Calu3 (cell line): ENCODE measurements around the gene GLI3. TPM values are rescaled to one million over a fixed set of nuclear protein-coding genes. Genes with fewer than 3 reads are reported as not detected.

ENCODE experiments used
- BruUV-seq: library from RNA; stranded (reverse); fragments of 400-500 nt; replicated peaks from 2 replicates; lab custom pipeline; 2021; lab: Mats Ljungman, UMichigan
- CTCF ChIA-PET: fragments of 300-600 bp; sonication (Branson Sonifier 250); formaldehyde crosslinking; loops from one replicate; lab custom pipeline; 2022; ENCODE audit warnings: antibody characterized with exemption; lab: Charles Lee
- DNase-seq: peaks from one replicate; pipeline ENCODE4 v3.0.0; 2022
- H3K27ac Mint-ChIP-seq: one replicate; pipeline ENCODE4 v1.8.0; 2022; ENCODE audit warnings: mixed read lengths; ENCODE audit not compliant: unreplicated experiment
- H3K27me3 Mint-ChIP-seq: one replicate; pipeline ENCODE4 v1.8.0; 2022; ENCODE audit warnings: mixed read lengths; ENCODE audit not compliant: unreplicated experiment
- H3K36me3 Mint-ChIP-seq: one replicate; pipeline ENCODE4 v1.8.0; 2022; ENCODE audit warnings: mild to moderate bottlenecking, moderate library complexity, mixed read lengths; ENCODE audit not compliant: insufficient read depth, unreplicated experiment
- H3K4me1 Mint-ChIP-seq: one replicate; pipeline ENCODE4 v1.8.0; 2022; ENCODE audit warnings: mild to moderate bottlenecking, low read depth, mixed read lengths; ENCODE audit not compliant: unreplicated experiment
- H3K4me3 Mint-ChIP-seq: one replicate; pipeline ENCODE4 v1.8.0; 2022; ENCODE audit warnings: mild to moderate bottlenecking, low read depth, moderate library complexity, mixed read lengths; ENCODE audit not compliant: unreplicated experiment
- H3K9me3 Mint-ChIP-seq: one replicate; pipeline ENCODE4 v1.8.0; 2022; ENCODE audit warnings: low read depth, mixed read lengths; ENCODE audit not compliant: unreplicated experiment
- intact Hi-C: fragments of 100-400 bp; cut with micrococcal nuclease; formaldehyde crosslinking; loops from one replicate; pipeline ENCODE4 v1.10.0; 2022; ENCODE audit not compliant: unreplicated experiment
- total RNA-seq: library from RNA; stranded (reverse); gene quantifications from 2 replicates; pipeline ENCODE4 v1.2.3, GENCODE V29; 2022
- TF ChIP-seq, protein P1 (sequence below): fragments of 200-600 bp; IDR thresholded peaks from one replicate; pipeline ENCODE4 v1.8.0; 2022; ENCODE audit warnings: antibody characterized with exemption; ENCODE audit not compliant: unreplicated experiment

The GLI3 gene
- total RNA-seq, 1 experiment from 2014 or later = not detected

DNA sequence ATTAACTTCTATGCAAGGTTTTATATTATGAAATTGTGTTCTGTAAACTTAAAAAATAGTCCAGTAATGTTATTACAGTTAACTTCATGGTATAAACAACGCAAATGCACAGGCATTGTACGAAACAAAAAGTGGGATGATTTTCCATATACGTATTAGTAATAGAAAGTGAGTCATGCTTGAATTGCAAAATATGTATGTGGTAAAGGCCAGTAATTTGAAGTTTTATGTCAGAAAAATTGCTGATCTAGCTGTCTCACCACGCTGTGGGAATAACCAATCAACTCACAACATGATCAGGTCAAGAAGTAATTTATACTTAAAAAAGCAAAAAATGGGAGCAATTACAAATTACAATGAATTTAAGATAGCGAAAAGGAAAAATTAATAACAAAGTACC, 37.0 kb upstream of the GLI3 start:
- BruUV-seq = no TSS peak
- TF ChIP-seq, protein P1, sequence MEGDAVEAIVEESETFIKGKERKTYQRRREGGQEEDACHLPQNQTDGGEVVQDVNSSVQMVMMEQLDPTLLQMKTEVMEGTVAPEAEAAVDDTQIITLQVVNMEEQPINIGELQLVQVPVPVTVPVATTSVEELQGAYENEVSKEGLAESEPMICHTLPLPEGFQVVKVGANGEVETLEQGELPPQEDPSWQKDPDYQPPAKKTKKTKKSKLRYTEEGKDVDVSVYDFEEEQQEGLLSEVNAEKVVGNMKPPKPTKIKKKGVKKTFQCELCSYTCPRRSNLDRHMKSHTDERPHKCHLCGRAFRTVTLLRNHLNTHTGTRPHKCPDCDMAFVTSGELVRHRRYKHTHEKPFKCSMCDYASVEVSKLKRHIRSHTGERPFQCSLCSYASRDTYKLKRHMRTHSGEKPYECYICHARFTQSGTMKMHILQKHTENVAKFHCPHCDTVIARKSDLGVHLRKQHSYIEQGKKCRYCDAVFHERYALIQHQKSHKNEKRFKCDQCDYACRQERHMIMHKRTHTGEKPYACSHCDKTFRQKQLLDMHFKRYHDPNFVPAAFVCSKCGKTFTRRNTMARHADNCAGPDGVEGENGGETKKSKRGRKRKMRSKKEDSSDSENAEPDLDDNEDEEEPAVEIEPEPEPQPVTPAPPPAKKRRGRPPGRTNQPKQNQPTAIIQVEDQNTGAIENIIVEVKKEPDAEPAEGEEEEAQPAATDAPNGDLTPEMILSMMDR = no peak
- no peak for DNase-seq
- CTCF ChIA-PET = no interaction called here
- Mint-ChIP-seq H3K9me3 (peaks cover 3% of the 10 kb centered on the region), H3K4me1 (no peaks in the 10 kb centered on the region), H3K36me3 (no peaks in the 10 kb centered on the region), H3K27ac (no peak overlapping the region), H3K27me3 (no peaks in the 10 kb centered on the region), H3K4me3 (no peak overlapping the region)
- intact Hi-C loops = no loop called here

DNA sequence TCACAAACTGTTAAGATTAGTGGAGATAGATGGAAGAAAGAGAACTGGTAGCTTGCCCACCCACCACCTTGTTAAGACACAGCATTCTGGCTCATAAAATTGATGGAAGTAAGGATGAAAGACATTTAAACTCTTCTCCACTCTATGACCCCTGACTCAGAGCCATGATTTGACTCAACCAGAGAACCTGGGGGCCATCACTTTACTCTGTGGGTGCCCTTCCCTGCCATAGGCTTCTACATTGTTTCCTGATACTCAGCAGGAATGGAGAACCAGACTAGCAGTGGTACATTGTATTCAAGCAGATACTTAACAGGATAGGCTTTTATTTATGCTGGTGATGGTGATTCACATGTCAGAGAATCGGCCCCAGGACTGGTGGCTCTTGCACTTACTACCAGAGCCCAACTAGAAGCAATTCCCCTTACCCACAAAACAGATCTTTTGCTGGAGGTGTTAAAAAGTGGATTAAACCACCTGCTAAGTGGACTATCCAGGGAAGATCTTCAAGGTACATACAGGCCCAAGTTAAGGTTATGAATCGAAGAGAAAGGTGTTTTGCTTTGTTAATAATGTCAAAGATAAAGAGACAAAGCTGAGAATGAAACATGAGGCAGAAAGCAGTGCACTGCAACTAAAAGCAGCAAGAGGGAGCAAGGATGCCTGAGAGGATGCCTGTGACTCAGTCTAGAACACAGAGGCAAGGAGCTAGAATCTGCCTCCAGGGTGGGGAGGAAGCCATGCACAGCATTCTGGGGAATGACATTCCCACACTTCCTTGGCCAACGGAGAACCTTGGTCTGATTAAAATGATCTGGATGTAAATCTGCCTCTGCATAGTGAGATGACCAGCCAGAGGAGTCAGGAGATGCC, 36.0 kb upstream of the GLI3 start:
- Mint-ChIP-seq H3K9me3 (peaks cover 10% of the 10 kb centered on the region), H3K27me3 (no peaks in the 10 kb centered on the region), H3K4me1 (no peaks in the 10 kb centered on the region), H3K4me3 (no peak overlapping the region), H3K36me3 (no peaks in the 10 kb centered on the region), H3K27ac (no peak overlapping the region)
- intact Hi-C loops = no loop called here
- BruUV-seq = no TSS peak
- CTCF ChIA-PET = no interaction called here
- DNase-seq = no peak
- TF ChIP-seq, protein P1 = no peak

DNA sequence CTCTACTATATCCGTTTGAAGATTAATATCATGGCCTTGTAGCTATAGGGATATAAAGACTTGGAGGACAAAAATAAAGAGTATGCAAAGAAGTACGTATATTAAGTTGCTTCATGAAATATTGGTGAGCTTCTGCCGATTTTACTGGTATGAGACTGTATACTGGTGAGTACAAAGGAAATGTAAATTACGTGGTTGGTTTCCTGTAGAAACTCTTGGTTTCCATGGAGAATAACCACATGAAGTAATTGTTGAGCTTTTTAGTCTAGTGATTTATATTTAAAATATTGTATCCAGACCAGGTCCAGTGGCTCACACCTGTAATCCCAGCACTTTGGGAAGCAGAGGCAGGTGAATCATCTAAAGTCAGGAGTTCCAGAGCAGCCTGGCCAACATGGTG, 32.2 kb upstream of the GLI3 start:
- Mint-ChIP-seq H3K27me3 (no peaks in the 10 kb centered on the region), H3K4me1 (no peaks in the 10 kb centered on the region), H3K36me3 (no peaks in the 10 kb centered on the region), H3K9me3 (peaks cover 12% of the 10 kb centered on the region), H3K4me3 (no peak overlapping the region), H3K27ac (no peak overlapping the region)
- no peak for DNase-seq
- no TSS peak for BruUV-seq
- intact Hi-C loops = no loop called here
- CTCF ChIA-PET = no interaction called here
- TF ChIP-seq, protein P1 = no peak

DNA sequence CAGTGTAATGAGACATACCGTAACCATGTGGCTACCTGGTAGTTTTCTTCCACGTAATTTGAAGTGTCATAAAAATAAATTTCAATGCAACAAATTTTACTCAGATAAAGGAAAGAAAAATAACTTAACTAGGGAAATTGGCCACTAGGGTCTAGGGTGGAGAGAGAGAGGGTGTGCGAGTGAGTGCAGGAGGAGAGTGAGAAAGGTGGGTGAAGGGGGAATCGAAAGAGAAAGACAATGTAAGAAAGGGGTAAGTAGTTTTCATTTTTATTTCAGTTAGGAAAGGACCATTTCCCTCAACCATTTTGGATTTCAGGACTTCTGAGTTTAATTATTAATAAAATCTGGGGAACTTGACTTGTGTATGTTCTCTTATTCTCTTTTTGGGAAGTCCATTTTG, 27.7 kb upstream of the GLI3 start:
- no TSS peak for BruUV-seq
- Mint-ChIP-seq H3K36me3 (no peaks in the 10 kb centered on the region), H3K4me3 (no peak overlapping the region), H3K9me3 (peaks cover 12% of the 10 kb centered on the region), H3K4me1 (no peaks in the 10 kb centered on the region), H3K27ac (no peak overlapping the region), H3K27me3 (no peaks in the 10 kb centered on the region)
- CTCF ChIA-PET = no interaction called here
- no peak for DNase-seq
- intact Hi-C loops = no loop called here
- TF ChIP-seq, protein P1 = no peak
